HUES6 (cell line): ENCODE data around the gene KIN.
A peak's percentile ranks its signal among the peaks of the same experiment; 100 is the strongest.
"Not testable (repeated sequence)": the region's sequence is repeated elsewhere in the genome, so short reads cannot be mapped to it uniquely, and the experiment has no call there.

Source experiments
- H3K27ac ChIP-seq: 2 replicates; pipeline ENCODE4 v1.7.0; 2013; ENCODE audit warnings: low read depth, mild to moderate bottlenecking, low read length, inconsistent platforms
- H3K27me3 ChIP-seq: 2 replicates; pipeline ENCODE4 v1.6.1; 2013; ENCODE audit warnings: low read length; ENCODE audit not compliant: control insufficient read depth, insufficient read depth
- H3K36me3 ChIP-seq: 2 replicates; pipeline ENCODE4 v1.6.1; 2013; ENCODE audit warnings: low read length; ENCODE audit not compliant: control insufficient read depth, insufficient read depth
- H3K4me1 ChIP-seq: 2 replicates; pipeline ENCODE4 v1.6.1; 2013; ENCODE audit warnings: low read length; ENCODE audit not compliant: control insufficient read depth, insufficient read depth
- H3K4me3 ChIP-seq: 2 replicates; pipeline ENCODE4 v1.5.1; 2013; ENCODE audit warnings: low read depth, low read length
- H3K9ac ChIP-seq: one replicate; pipeline ENCODE4 v1.6.1; 2013; ENCODE audit warnings: mild to moderate bottlenecking, low read length
- H3K9me3 ChIP-seq: 2 replicates; pipeline ENCODE4 v1.6.1; 2013; ENCODE audit warnings: low read depth, low read length; ENCODE audit not compliant: control insufficient read depth, insufficient read depth

Gene KIN

DNA sequence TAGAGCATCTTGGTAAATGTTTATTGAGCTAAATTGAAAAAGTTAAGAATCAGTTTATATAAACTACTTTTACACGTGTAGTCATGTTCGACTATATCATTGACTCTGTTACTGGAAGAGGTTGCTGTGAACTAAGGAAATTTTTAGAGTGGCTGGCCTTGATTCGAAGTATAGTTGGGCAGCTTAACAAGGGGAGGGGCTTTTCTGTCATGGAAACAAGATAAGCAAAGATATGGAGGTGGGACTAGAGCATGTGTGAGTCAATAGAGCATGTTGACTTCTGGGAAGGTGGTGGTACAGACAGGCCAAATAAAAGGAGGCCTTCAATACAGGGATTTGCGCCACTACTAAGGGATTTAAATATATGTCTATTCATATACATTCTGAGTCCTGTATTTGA is 7.8 kb upstream of the KIN start:
- Histone ChIP-seq H3K4me1 (0 out of 2 replicates have a peak, but pooled peaks cover 2% of the 10 kb centered on the region), H3K4me3 (no peak overlapping the region)

GRCh38 chr10:7794251-7795026 is 6.6 kb upstream of the KIN start:
- no peak overlapping the region for H3K4me3 ChIP-seq

More for the DNA sequence above, 7.8 kb upstream of the KIN start:
- Histone ChIP-seq H3K36me3 (peaks cover 55% of the 10 kb centered on the region), H3K9ac (no peak overlapping the region), H3K27ac (0 out of 2 replicates have a peak overlapping the region, but pooled peaks have one; percentile 41), H3K9me3 (no peaks in the 10 kb centered on the region), H3K27me3 (no peaks in the 10 kb centered on the region)

GRCh38 chr10:7792541-7792940 is 4.7 kb upstream of the KIN start:
- Histone ChIP-seq H3K36me3 (peaks cover 33% of the 10 kb centered on the region), H3K9me3 (no peaks in the 10 kb centered on the region)

More at GRCh38 chr10:7794251-7795026, 6.6 kb upstream of the KIN start:
- Histone ChIP-seq H3K4me1 (peaks cover 9% of the 10 kb centered on the region), H3K27ac (no peak overlapping the region), H3K27me3 (no peaks in the 10 kb centered on the region), H3K9ac (no peak overlapping the region), H3K36me3 (peaks cover 49% of the 10 kb centered on the region), H3K9me3 (no peaks in the 10 kb centered on the region)

GRCh38 chr10:7789390-7789789 is 1.6 kb upstream of the KIN start:
- Histone ChIP-seq H3K9ac (peak overlapping the region; percentile 99), H3K4me1 (peaks cover 15% of the 10 kb centered on the region), H3K9me3 (no peaks in the 10 kb centered on the region), H3K27ac (no peak overlapping the region), H3K4me3 (peak overlapping the region; percentile 90), H3K36me3 (peaks cover 15% of the 10 kb centered on the region; the same call in 1 of the 2 replicates), H3K27me3 (no peaks in the 10 kb centered on the region)

More at GRCh38 chr10:7792541-7792940, 4.7 kb upstream of the KIN start:
- Histone ChIP-seq H3K27me3 (no peaks in the 10 kb centered on the region), H3K27ac (no peak overlapping the region), H3K9ac (no peak overlapping the region), H3K4me3 (no peak overlapping the region), H3K4me1 (peaks cover 13% of the 10 kb centered on the region)

DNA sequence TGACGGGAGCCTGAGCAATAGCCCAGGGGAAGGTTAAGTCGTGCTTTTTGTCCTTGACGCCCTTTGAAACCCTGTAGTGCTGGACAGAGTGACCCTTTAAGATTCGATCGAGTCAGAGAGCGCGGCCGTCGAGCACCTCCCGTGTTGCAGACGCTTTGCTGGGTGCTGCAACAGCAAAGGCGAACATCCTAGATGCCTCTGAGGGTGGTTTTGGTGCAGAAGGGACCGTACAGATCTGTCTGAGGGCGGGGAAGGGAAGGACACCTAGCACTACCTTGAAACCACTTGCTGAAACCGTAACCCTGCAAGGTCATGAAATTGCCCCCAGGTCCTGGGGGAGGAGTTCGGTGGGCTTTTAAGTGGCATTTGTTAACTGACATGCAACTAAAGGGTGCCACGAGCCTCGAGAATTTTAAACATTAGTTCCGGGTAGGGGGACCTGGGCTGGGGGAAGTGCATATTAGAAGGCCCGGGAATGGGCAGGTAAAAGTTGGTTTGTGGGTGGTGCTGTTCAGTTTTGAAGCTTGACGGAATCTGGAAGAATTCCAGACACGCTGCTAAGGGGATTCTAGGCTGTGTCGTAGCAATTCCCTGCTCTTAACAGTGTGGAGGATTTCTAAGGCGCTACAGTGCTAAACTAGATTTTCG is 970 bp upstream of the KIN start:
- H3K4me1 ChIP-seq: peaks cover 15% of the 10 kb centered on the region

GRCh38 chr10:7787150-7787856 is 490 bp downstream of the KIN start:
- peak overlapping the region; percentile 99 for H3K9ac ChIP-seq
- peak overlapping the region; percentile 90 for H3K4me3 ChIP-seq
- no peaks in the 10 kb centered on the region for H3K9me3 ChIP-seq
- peaks cover 15% of the 10 kb centered on the region for H3K4me1 ChIP-seq
- no peaks in the 10 kb centered on the region for H3K27me3 ChIP-seq
- peaks cover 13% of the 10 kb centered on the region for H3K36me3 ChIP-seq
- H3K27ac ChIP-seq: peak overlapping the region; percentile 62; the same call in 1 of the 2 replicates

More for the DNA sequence above, 970 bp upstream of the KIN start:
- H3K4me3 ChIP-seq: peak overlapping the region; percentile 90
- H3K27ac ChIP-seq: peak overlapping the region; percentile 80
- peaks cover 18% of the 10 kb centered on the region; the same call in 1 of the 2 replicates for H3K36me3 ChIP-seq
- peak overlapping the region; percentile 99 for H3K9ac ChIP-seq
- H3K27me3 ChIP-seq: no peaks in the 10 kb centered on the region
- H3K9me3 ChIP-seq: no peaks in the 10 kb centered on the region

DNA sequence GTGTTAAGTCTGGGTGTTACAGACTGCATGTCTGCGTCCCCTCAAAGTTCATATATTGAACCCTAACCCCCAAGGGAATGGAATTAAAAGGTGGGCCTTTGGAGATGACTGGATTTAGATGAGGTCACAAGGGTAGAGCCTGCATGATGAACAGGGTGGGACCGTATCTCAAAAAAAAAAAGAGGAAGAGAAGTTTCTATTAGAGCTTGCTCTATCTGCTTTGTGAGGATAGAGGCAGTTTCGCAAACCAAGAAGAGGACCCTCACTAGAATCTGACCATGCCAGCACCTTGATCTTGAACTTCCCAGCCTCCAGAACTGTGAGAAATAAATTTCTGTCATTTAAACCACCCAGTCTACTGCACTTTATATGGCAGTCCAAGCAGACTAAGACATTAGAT is 1.4 kb downstream of the KIN start:
- no peaks in the 10 kb centered on the region for H3K27me3 ChIP-seq
- H3K4me3 ChIP-seq: peak overlapping the region; percentile 90
- H3K4me1 ChIP-seq: peaks cover 15% of the 10 kb centered on the region
- H3K27ac ChIP-seq: no peak overlapping the region
- no peaks in the 10 kb centered on the region for H3K9me3 ChIP-seq
- no peak overlapping the region for H3K9ac ChIP-seq
- peaks cover 13% of the 10 kb centered on the region for H3K36me3 ChIP-seq

- not testable (repeated sequence) for H3K27ac ChIP-seq, H3K4me1 ChIP-seq, H3K4me3 ChIP-seq, H3K9me3 ChIP-seq, H3K9ac ChIP-seq, H3K27me3 ChIP-seq
- peaks cover 44% of the 10 kb centered on the region for H3K36me3 ChIP-seq
Measured at GRCh38 chr10:7782194-7782593, 5.6 kb downstream of the KIN start.

DNA sequence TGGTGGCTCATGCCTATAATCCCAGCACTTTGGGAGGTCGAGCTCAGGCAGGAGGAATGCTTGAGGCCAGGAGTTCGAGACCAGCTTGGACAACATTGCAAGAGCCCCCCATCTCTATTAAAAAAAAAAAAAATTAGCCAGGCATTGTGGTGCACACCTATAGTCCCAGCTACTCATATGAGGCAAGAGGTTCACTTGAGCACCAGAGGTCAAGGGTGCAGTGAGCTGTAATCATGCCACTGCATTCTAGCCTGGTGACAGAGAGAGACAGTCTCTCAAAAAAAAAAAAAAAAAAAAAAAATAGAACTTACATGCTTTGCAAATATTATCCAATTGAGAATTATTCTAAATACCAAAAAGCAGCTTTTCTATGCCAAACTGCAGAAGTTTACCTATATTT is 11.0 kb downstream of the KIN start:
- Histone ChIP-seq H3K4me1 (no peaks in the 10 kb centered on the region), H3K9me3 (no peaks in the 10 kb centered on the region), H3K36me3 (peaks cover 82% of the 10 kb centered on the region), H3K4me3 (no peak overlapping the region), H3K27me3 (no peaks in the 10 kb centered on the region), H3K27ac (no peak overlapping the region), H3K9ac (no peak overlapping the region)

GRCh38 chr10:7773845-7774801 is 13.7 kb downstream of the KIN start:
- Histone ChIP-seq H3K9ac (no peak overlapping the region), H3K4me3 (no peak overlapping the region), H3K27me3 (no peaks in the 10 kb centered on the region), H3K4me1 (no peaks in the 10 kb centered on the region), H3K9me3 (no peaks in the 10 kb centered on the region), H3K36me3 (peaks cover 80% of the 10 kb centered on the region), H3K27ac (no peak overlapping the region)
